ENCODE data around the gene RNU2-1. TPM values are rescaled to one million over a fixed set of nuclear protein-coding genes. Genes with fewer than 3 reads are reported as not detected.
"Not testable (repeated sequence)": the region's sequence is repeated elsewhere in the genome, so short reads cannot be mapped to it uniquely, and the experiment has no call there.

The RNU2-1 gene
- not detected for total RNA-seq

- not testable (repeated sequence) for DNase-seq (ENCODE audit: low spot score); ATAC-seq (ENCODE audit: low FRiP score)
Observed at GRCh38 chr17:43233877-43234276, at the start of gene RNU2-1. Gene RNU2-1 (minus strand): TSS chr17:43233977.

- not testable (repeated sequence) for ATAC-seq (ENCODE audit: low FRiP score)
Observed at GRCh38 chr17:43272914-43273313, 39.1 kb upstream of the RNU2-1 start.

DNA sequence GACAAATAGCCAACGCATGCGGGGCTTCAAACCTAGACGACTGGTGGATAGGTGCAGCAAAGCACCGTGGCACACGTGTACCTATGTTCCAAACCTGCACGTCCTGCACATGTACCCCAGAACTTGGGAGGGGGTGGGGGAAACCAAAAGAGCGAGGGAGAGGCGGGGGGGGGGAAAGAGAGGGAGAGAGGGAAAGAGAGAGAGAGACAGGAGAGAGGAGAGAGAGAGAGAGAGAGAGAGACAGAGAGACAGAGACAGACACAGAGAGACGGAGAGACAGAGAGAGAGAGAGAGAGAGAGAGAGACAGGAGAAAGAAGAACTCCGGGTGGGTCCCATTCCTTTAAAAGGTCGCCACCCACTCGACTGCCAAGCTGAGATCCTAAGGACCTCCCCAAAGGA is 38.7 kb upstream of the RNU2-1 start:
- not testable (repeated sequence) for ATAC-seq (ENCODE audit: low FRiP score); DNase-seq (ENCODE audit: low spot score)

More at GRCh38 chr17:43272914-43273313, 39.1 kb upstream of the RNU2-1 start:
- not testable (repeated sequence) for DNase-seq (ENCODE audit: low spot score)

GRCh38 chr17:43270552-43271504 is 37.1 kb upstream of the RNU2-1 start:
- ATAC-seq (ENCODE audit: low FRiP score); DNase-seq (ENCODE audit: low spot score): not testable (repeated sequence)

GRCh38 chr17:43246456-43246855 is 12.7 kb upstream of the RNU2-1 start:
- DNase-seq (ENCODE audit: low spot score); ATAC-seq (ENCODE audit: low FRiP score): not testable (repeated sequence)

- DNase-seq (ENCODE audit: low spot score); ATAC-seq (ENCODE audit: low FRiP score): not testable (repeated sequence)
Observed at GRCh38 chr17:43240596-43241352, 7.0 kb upstream of the RNU2-1 start.

GRCh38 chr17:43239597-43239996 is 5.8 kb upstream of the RNU2-1 start:
- ATAC-seq (ENCODE audit: low FRiP score); DNase-seq (ENCODE audit: low spot score): not testable (repeated sequence)

DNA sequence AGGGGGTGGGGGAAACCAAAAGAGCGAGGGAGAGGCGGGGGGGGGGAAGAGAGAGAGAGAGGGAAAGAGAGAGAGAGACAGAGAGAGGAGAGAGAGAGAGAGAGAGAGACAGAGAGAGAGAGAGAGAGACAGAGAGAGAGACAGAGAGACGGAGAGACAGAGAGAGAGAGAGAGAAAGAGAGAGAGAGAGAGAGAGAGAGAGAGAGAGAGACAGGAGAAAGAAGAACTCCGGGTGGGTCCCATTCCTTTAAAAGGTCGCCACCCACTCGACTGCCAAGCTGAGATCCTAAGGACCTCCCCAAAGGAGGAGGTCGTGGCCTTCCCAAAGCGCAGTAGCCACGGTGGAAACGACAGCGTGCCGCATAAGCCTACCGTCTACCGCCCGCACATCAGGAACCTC is 514 bp downstream of the RNU2-1 start:
- not testable (repeated sequence) for DNase-seq (ENCODE audit: low spot score); ATAC-seq (ENCODE audit: low FRiP score)

DNA sequence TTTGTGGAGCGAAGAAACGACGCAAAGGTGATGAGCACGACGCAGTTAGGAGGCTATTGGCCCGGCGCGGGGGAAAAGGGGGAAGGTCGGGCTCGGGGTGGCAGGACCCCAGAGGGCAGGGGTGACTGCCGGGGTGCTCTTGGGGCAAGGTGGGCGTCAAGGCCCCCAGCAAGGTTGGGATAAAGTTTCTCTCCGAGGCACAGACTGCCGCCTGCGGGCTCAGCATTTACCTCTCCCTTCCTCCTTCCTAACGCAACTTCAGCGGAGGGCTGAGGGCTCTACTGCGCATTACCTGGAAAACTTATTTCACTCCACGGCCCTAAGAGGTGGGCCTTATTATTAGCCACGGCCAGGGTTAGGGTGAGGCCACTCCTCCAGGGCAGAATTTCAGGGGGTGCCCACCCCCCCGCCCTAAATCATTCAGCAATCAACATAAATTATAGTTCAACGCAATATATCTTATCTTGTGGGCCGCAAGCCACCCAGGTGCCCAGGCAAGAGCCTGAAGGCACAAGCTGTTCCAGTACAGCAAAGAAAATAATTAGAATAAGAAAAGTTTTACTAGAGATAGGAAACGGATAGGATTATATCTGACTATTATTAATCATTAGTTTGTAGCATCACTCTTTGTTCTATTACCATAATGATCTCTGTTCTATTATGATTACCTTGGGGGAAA is 1.6 kb downstream of the RNU2-1 start:
- DNase-seq (ENCODE audit: low spot score) = peak; percentile 73
- not testable (repeated sequence) for ATAC-seq (ENCODE audit: low FRiP score)

- not testable (repeated sequence) for ATAC-seq (ENCODE audit: low FRiP score)
Observed at GRCh38 chr17:43231205-43232020, 2.4 kb downstream of the RNU2-1 start.

GRCh38 chr17:43228020-43228782 is 5.6 kb downstream of the RNU2-1 start, which contains the start of gene CCDC200:
Gene CCDC200 (minus strand): TSS chr17:43228623. CDS start chr17:43228554, 69 bp downstream.
- ATAC-seq (ENCODE audit: low FRiP score); DNase-seq (ENCODE audit: low spot score): not testable (repeated sequence)

More at GRCh38 chr17:43231205-43232020, 2.4 kb downstream of the RNU2-1 start:
- not testable (repeated sequence) for DNase-seq (ENCODE audit: low spot score)

DNA sequence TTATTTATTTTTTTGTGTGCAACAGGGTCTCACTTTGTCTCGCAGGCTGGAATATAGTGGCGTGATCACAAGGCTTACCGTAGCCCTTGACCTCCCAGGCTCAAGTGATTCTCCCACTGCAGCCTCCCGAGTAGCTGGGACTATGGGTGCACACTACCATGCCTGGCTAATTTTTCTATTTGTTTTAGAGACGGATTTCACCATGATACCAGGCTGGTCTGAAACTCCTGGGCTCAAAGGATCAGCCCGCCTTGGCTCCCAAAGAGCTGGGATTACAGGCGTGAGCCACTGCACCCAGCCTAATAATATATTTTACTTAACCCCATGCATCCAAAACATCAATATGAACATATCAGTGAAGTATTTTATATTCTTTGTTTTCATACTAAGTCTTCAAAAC is 7.4 kb downstream of the RNU2-1 start:
- no peak for ATAC-seq (ENCODE audit: low FRiP score)
- TF ChIP-seq, protein P1, sequence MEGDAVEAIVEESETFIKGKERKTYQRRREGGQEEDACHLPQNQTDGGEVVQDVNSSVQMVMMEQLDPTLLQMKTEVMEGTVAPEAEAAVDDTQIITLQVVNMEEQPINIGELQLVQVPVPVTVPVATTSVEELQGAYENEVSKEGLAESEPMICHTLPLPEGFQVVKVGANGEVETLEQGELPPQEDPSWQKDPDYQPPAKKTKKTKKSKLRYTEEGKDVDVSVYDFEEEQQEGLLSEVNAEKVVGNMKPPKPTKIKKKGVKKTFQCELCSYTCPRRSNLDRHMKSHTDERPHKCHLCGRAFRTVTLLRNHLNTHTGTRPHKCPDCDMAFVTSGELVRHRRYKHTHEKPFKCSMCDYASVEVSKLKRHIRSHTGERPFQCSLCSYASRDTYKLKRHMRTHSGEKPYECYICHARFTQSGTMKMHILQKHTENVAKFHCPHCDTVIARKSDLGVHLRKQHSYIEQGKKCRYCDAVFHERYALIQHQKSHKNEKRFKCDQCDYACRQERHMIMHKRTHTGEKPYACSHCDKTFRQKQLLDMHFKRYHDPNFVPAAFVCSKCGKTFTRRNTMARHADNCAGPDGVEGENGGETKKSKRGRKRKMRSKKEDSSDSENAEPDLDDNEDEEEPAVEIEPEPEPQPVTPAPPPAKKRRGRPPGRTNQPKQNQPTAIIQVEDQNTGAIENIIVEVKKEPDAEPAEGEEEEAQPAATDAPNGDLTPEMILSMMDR (IDR thresholded peaks at IDR 0.05) = no peak
- DNase-seq (ENCODE audit: low spot score) = no peak
